BLaER1 treated with 17β-estradiol and CSF1 and Interleukin-3, amounts not matched to agents 10 nM and 100 nM (cell line): ENCODE results near the gene FAM131A.
A peak's percentile ranks its signal among the peaks of the same experiment; 100 is the strongest.

ENCODE experiments used
- H3K27ac ChIP-seq, 11 experiments: shearing (Covaris generic); formaldehyde crosslinking; 2 replicates each; pipeline ENCODE4 v1.8.1; 2022
- H3K27me3 ChIP-seq, 11 experiments: shearing (Covaris generic); formaldehyde crosslinking; 2 replicates each; pipeline ENCODE4 v1.8.1; 2022
- H3K36me3 ChIP-seq, 11 experiments: shearing (Covaris generic); formaldehyde crosslinking; 2 replicates each; pipeline ENCODE4 v1.8.1; 2022
- H3K4me1 ChIP-seq, 10 experiments: shearing (Covaris generic); formaldehyde crosslinking; 2 replicates each; pipeline ENCODE4 v1.8.1; 2022
- H3K4me2 ChIP-seq, 11 experiments: shearing (Covaris generic); formaldehyde crosslinking; 2 replicates each; pipeline ENCODE4 v1.8.1; 2022
- H3K4me3 ChIP-seq, 10 experiments: shearing (Covaris generic); formaldehyde crosslinking; 2 replicates each; pipeline ENCODE4 v1.8.1; 2022
- H3K9ac ChIP-seq, 11 experiments: shearing (Covaris generic); formaldehyde crosslinking; 2 replicates each; pipeline ENCODE4 v1.8.1; 2022
- H3K9me3 ChIP-seq, 11 experiments: shearing (Covaris generic); formaldehyde crosslinking; replicated peaks in 1 of 11; 2 replicates each; pipeline ENCODE4 v1.8.1; 2022
- H4K20me1 ChIP-seq, 11 experiments: shearing (Covaris generic); formaldehyde crosslinking; 2 replicates each; pipeline ENCODE4 v1.8.1; 2022
- Cebpa-rat ChIP-seq, 11 experiments: shearing (Covaris generic); IDR thresholded peaks; 2 replicates each; pipeline ENCODE4 v1.8.1; 2022

The FAM131A gene

DNA sequence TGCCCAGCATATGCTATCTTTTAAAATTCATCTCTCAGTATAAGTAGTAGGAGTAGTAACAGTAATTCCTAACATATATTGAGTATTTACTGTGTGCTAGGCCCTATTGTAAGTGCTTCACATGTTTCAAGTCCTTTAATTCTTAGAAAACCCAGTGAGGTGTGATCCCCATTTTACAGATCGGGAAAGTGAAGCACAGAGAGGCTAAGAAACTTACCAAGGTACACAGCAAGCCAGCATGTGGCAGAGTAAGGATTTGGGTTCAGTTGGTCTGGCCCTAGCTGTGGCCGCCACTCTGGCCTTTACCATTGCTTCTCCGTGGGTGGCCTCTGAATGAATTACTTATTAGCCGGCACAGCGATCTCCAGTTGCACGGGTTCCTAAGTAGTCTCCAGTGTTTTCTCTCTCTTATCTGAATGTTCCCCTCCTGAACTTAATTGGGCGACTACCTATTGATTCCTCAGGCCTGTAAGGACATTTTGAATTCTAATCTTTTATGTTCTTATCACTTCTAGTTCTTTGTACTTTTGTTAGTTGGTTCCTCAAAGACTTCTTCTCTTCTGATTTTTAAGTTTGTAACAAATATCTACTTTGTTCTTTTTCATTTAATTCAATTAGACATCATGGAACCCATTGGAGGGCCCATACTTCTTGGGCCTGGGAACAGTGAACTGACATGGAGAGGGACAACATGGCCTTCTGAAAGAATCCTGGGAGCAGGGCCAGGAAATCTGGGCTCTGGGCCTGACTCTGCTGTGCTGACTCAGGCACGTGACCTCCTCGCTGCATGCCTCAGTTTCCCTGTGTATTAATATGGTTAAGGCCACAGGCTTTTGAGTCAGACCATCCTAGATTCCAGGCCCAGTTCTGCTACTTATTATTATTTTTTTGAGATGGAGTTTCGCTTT lies 12.4 kb downstream of the FAM131A start:
- Histone ChIP-seq H4K20me1 (peaks cover 0 to 26% (median 0%) of the 10 kb centered on the region in 11 experiments; a peak in 4 of 22 replicates), H3K4me3 (no peak overlapping the region), H3K4me2 (no peak overlapping the region), H3K9ac (no peak overlapping the region), H3K27me3 (no peaks in the 10 kb centered on the region), H3K9me3 (no peaks in the 10 kb centered on the region), H3K4me1 (peaks cover 0 to 35% (median 11%) of the 10 kb centered on the region in 10 experiments; a peak in 13 of 20 replicates), H3K36me3 (peaks cover 11 to 46% (median 29%) of the 10 kb centered on the region in 11 experiments; a peak in 19 of 22 replicates), H3K27ac (no peak overlapping the region)
- TF ChIP-seq Cebpa-rat (IDR thresholded peaks at IDR 0.05) = no peak

DNA sequence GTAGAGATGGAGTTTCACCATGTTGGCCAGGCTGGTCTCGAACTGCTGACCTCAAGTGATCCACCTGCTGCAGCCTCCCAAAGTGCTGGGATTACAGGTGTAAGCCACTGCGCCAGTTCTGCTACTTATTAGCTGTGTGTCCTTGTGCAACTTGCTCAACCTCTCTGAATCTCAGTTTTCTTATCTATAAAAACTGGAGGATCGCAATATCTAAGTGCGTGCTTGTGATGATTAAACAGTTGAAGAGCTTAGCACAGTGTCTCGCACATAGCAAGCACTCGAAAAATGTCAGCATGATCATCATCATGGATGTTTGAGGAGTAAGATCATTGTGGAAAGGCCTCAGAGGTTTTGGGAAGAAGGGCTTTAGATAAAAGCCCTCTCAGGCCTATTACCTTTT lies 13.2 kb downstream of the FAM131A start:
- Histone ChIP-seq H3K4me3 (no peak overlapping the region), H3K36me3 (peaks cover 14 to 53% (median 35%) of the 10 kb centered on the region in 11 experiments; a peak in 19 of 22 replicates), H3K9me3 (no peaks in the 10 kb centered on the region), H3K9ac (no peak overlapping the region), H3K4me1 (peaks cover 0 to 30% (median 6%) of the 10 kb centered on the region in 10 experiments; a peak in 11 of 20 replicates), H3K27me3 (no peaks in the 10 kb centered on the region), H3K27ac (no peak overlapping the region), H3K4me2 (no peak overlapping the region), H4K20me1 (peaks cover 0 to 22% (median 0%) of the 10 kb centered on the region in 11 experiments; a peak in 4 of 22 replicates)
- TF ChIP-seq Cebpa-rat (IDR thresholded peaks at IDR 0.05) = no peak

DNA sequence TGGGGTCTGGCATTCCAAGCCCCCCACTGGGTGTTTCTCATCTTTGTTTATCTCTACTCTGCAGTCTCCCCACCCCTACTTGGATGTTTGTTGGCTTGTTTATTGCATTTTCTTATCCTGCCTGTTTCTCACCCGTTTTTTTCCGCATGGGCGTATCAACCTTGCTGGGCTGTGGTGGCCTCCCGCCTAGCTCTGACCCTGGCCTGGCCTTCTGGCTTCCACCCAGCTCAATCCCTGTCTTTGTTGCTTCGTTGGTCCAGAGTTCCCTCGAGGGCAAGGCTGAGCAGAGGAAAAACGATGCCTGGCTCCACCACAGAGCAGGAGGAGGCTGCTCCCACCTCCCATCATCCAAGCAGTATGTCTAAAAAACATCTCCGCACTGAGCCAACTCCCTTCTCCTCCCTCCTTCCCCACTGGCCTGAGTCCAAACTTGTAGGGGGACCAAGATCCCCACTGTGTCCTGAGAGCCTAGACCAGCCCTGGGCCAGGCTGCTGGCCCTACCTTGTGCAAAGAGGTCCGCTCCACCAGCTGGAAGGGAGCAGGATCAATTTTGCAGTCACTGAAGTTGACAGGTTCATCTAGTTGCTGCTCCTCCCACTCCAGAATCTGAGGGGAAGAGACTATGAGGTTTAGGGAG lies 14.2 kb downstream of the FAM131A start:
- no peaks in the 10 kb centered on the region for H3K27me3 ChIP-seq
- no peak for TF ChIP-seq Cebpa-rat (IDR thresholded peaks at IDR 0.05)
- H3K4me1 ChIP-seq = peaks cover 0 to 25% (median 5%) of the 10 kb centered on the region in 10 experiments; a peak in 9 of 20 replicates
- H3K9me3 ChIP-seq = no peaks in the 10 kb centered on the region
- peaks cover 0 to 12% (median 0%) of the 10 kb centered on the region in 11 experiments; a peak in 4 of 22 replicates for H4K20me1 ChIP-seq
- peak overlapping the region in 2 of 11 experiments; percentile 19 to 31; a peak in 1 of 22 replicates for H3K9ac ChIP-seq
- no peak overlapping the region for H3K4me3 ChIP-seq
- H3K36me3 ChIP-seq = peaks cover 14 to 55% (median 40%) of the 10 kb centered on the region in 11 experiments; a peak in 19 of 22 replicates
- H3K4me2 ChIP-seq = no peak overlapping the region
- H3K27ac ChIP-seq = no peak overlapping the region

DNA sequence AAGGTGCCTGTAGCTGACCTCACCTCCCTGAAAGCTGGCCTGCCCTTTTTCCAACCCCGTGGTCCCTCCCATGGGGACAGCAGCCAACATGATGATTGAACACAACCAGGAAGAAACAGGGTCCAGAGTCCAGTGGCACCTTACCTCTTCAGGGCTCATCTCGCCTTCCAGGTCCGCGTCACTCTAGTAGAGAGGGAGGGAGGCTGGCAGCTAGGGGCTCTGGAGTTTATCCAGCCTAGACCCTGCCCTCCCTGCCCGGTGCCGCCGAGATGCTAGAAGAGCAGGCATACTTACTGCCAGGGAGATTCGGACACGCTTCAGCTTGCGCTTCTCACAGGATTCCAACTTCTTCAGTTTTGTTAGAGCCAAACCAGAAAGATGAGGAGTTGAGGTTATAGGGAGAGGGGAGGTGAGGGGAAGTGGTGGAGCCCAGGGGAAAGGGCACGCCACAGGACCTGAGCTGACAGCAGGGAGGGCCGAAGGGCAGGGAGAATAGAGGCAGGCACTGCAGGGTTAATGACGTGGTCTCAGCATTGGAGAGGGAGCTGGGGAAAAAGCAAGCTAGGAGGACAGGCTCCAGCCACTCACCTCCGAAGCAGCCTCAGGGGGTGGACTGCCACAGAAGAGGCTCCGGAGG lies 14.9 kb downstream of the FAM131A start:
- Histone ChIP-seq H3K27ac (no peak overlapping the region), H3K9me3 (no peaks in the 10 kb centered on the region), H3K9ac (0 out of 22 replicates have a peak overlapping the region, but pooled peaks of 2 of the 11 experiments have one; percentile 24 to 31), H4K20me1 (peaks cover 0 to 12% (median 0%) of the 10 kb centered on the region in 11 experiments; a peak in 4 of 22 replicates), H3K36me3 (peaks cover 12 to 58% (median 40%) of the 10 kb centered on the region in 11 experiments; a peak in 20 of 22 replicates), H3K4me3 (no peak overlapping the region), H3K27me3 (no peaks in the 10 kb centered on the region), H3K4me1 (peaks cover 0 to 23% (median 5%) of the 10 kb centered on the region in 10 experiments; a peak in 9 of 20 replicates), H3K4me2 (no peak overlapping the region)
- TF ChIP-seq Cebpa-rat (IDR thresholded peaks at IDR 0.05) = no peak

DNA sequence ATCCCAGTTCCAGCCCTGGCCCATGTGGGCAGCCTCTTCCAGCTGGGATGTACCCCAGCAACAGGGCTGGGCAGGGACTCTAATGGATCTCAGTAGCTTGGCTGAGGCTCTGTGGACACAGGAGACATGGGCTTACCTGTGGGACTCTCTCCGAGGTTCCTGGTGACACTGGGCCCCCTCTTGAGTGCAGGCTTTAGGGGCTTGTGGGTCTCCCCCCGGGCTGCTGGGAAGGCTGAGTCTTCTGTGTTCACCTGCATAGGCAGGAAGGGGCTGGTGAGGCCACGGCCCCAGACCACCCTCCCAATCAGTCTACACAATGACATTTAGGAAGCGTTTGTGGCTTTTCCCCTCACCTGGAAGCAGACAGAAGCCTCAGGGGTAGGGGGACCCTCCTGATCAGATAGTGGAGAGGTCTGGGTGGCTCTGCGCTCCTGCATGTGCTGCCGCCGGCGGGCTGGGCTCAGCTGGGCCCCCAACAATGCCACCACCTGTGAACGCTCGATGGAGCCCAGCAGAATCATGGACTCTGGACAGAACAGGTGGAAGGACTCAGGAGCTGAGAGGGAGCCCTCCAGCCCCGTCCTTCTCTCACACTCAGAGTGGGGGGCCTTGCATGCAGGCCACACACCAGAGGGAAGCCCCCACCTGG lies 15.6 kb downstream of the FAM131A start:
- Histone ChIP-seq H3K27me3 (no peaks in the 10 kb centered on the region), H3K9ac (peak overlapping the region in 1 of 11 experiments; percentile 24; a peak in 1 of 22 replicates), H3K4me3 (no peak overlapping the region), H3K9me3 (no peaks in the 10 kb centered on the region), H3K4me1 (peaks cover 0 to 15% (median 5%) of the 10 kb centered on the region in 10 experiments; a peak in 8 of 20 replicates), H3K27ac (no peak overlapping the region), H3K4me2 (no peak overlapping the region), H4K20me1 (peaks cover 0 to 12% (median 0%) of the 10 kb centered on the region in 11 experiments; a peak in 4 of 22 replicates), H3K36me3 (peaks cover 12 to 66% (median 42%) of the 10 kb centered on the region in 11 experiments; a peak in 20 of 22 replicates)
- TF ChIP-seq Cebpa-rat (IDR thresholded peaks at IDR 0.05) = no peak

DNA sequence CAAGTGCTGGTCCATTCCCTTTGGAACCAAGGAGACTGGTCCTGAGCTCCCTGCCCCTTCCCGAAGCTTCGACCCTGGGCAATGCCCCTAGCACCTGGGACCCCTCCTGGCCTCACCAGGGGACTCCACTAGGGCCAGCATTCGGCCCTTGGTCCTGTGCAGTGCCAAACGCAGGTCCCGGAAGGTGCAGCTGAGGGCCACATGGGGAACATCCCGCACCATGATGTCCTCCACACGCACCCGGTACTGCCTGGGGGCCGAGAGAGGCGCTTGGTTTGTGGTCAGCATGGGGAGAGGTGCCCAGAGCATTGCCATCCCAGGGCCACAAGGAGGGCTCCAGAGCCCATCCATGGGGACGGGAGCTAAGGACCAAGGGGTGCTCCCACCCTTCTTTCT lies 16.1 kb downstream of the FAM131A start:
- no peak overlapping the region; a peak in 2 of 22 replicates for H3K27ac ChIP-seq
- peaks cover 0 to 12% (median 0%) of the 10 kb centered on the region in 11 experiments; a peak in 5 of 22 replicates for H4K20me1 ChIP-seq
- peak overlapping the region in 1 of 11 experiments; percentile 35; a peak in 1 of 22 replicates for H3K4me2 ChIP-seq
- no peak overlapping the region for H3K4me3 ChIP-seq
- H3K9me3 ChIP-seq = no peaks in the 10 kb centered on the region
- H3K27me3 ChIP-seq = no peaks in the 10 kb centered on the region
- TF ChIP-seq Cebpa-rat (IDR thresholded peaks at IDR 0.05) = no peak
- H3K4me1 ChIP-seq = peaks cover 0 to 13% (median 5%) of the 10 kb centered on the region in 10 experiments; a peak in 8 of 20 replicates
- peaks cover 12 to 71% (median 44%) of the 10 kb centered on the region in 11 experiments; a peak in 20 of 22 replicates for H3K36me3 ChIP-seq
- peak overlapping the region in 1 of 11 experiments; percentile 24; a peak in 2 of 22 replicates for H3K9ac ChIP-seq

DNA sequence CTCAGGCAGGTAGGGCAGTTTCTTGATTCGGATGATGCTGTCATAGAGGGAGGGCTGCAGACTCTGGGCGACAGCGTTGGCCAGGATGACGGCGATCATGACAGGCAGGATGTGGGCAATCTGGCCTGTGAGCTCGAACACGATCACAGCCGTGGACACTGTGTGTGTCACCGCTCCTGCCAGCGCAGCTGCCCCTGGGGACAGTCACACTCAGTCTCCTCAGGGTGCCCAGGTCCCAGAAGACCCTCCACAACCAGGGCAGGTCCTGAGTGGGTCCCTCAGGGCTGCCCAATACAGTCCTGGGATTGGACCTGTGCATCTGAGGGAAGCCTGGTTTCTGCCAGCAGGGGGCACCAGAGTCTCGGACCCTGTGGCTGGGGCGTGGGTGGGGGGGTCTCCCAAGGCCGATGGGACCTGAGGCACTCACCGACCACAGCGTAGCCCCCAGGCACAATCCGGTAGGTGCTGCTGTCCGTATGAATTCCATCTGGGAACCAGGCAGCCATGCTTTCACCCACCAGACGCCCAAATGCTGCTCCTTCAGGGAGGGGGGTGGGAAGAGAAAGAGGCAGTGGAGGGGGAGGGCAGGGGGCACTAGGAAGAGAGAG lies 16.8 kb downstream of the FAM131A start:
- no peak for TF ChIP-seq Cebpa-rat (IDR thresholded peaks at IDR 0.05)
- peak overlapping the region in 2 of 11 experiments; percentile 9 to 35; a peak in 1 of 22 replicates for H3K4me2 ChIP-seq
- peaks cover 12 to 75% (median 44%) of the 10 kb centered on the region in 11 experiments; a peak in 20 of 22 replicates for H3K36me3 ChIP-seq
- no peak overlapping the region; a peak in 1 of 22 replicates for H3K9ac ChIP-seq
- H3K27ac ChIP-seq = no peak overlapping the region; a peak in 1 of 22 replicates
- no peaks in the 10 kb centered on the region for H3K9me3 ChIP-seq
- peaks cover 0 to 13% (median 5%) of the 10 kb centered on the region in 10 experiments; a peak in 8 of 20 replicates for H3K4me1 ChIP-seq
- no peaks in the 10 kb centered on the region for H3K27me3 ChIP-seq
- H4K20me1 ChIP-seq = peaks cover 0 to 12% (median 0%) of the 10 kb centered on the region in 11 experiments; a peak in 5 of 22 replicates
- H3K4me3 ChIP-seq = no peak overlapping the region
